Liver (tissue), 9 donors: ENCODE data around the gene JAM3. TPM values are rescaled to one million over a fixed set of nuclear protein-coding genes. Genes with fewer than 3 reads are reported as not detected.

Experiments
- DNase-seq: peaks from one replicate; pipeline ENCODE4 v3.0.0-alpha.2; 2017; ENCODE audit warnings: low spot score
- H3K27ac ChIP-seq, 2 donors: one replicate each; pipeline ENCODE4 v1.7.0; 2013; ENCODE audit warnings: inconsistent platforms in 2 of 2, low read length in 2 of 2, control low read depth in 1 of 2, low read depth in 1 of 2, mild to moderate bottlenecking in 1 of 2
- H3K27me3 ChIP-seq, 4 donors: one replicate each; pipeline versions ENCODE4 v1.6.1 to v1.7.0; 2013; ENCODE audit warnings: low read length in 3 of 4, inconsistent platforms in 1 of 4, mild to moderate bottlenecking in 1 of 4, moderate library complexity in 1 of 4; ENCODE audit not compliant: control insufficient read depth in 4 of 4, insufficient read depth in 4 of 4
- H3K36me3 ChIP-seq, 4 donors: one replicate each; pipeline versions ENCODE4 v1.6.1 to v1.7.0; 2013; ENCODE audit warnings: low read length in 3 of 4, mild to moderate bottlenecking in 3 of 4, low read depth in 1 of 4, moderate library complexity in 1 of 4; ENCODE audit not compliant: control insufficient read depth in 4 of 4, insufficient read depth in 3 of 4
- H3K4me1 ChIP-seq, 4 donors: one replicate each; pipeline versions ENCODE4 v1.6.1 to v1.7.0; 2013; ENCODE audit warnings: low read length in 3 of 4, mild to moderate bottlenecking in 3 of 4, moderate library complexity in 1 of 4; ENCODE audit not compliant: control insufficient read depth in 4 of 4, insufficient read depth in 4 of 4
- H3K4me3 ChIP-seq, 3 donors: one replicate each; pipeline versions ENCODE4 v1.6.1 to v1.7.0; 2013; ENCODE audit warnings: low read length in 3 of 3, control low read depth in 1 of 3, low read depth in 1 of 3, mild to moderate bottlenecking in 1 of 3
- H3K9ac ChIP-seq, 2 donors: one replicate each; pipeline ENCODE4 v1.7.0; 2013; ENCODE audit warnings: low read length in 2 of 2, mild to moderate bottlenecking in 2 of 2, moderate library complexity in 2 of 2, control low read depth in 1 of 2, low read depth in 1 of 2
- H3K9me3 ChIP-seq, 4 donors: one replicate each; pipeline versions ENCODE4 v1.6.1 to v1.7.0; 2013; ENCODE audit warnings: low read length in 3 of 4; ENCODE audit not compliant: control insufficient read depth in 4 of 4
- EGR1 ChIP-seq, 2 donors: IDR thresholded peaks; 2 replicates each; pipeline ENCODE4 v1.6.1; 2016 to 2018; ENCODE audit warnings: antibody characterized with exemption in 2 of 2, low read depth in 2 of 2
- FOXA1 ChIP-seq: IDR thresholded peaks from 2 replicates; pipeline ENCODE4 v1.6.1; 2016; ENCODE audit warnings: antibody characterized with exemption
- FOXA2 ChIP-seq: IDR thresholded peaks from 2 replicates; pipeline ENCODE4 v1.6.1; 2016; ENCODE audit warnings: antibody characterized with exemption
- HNF4A ChIP-seq, 2 donors: conservative IDR thresholded peaks; 2 replicates each; pipeline ENCODE4 v1.6.1; 2016; ENCODE audit warnings: antibody characterized with exemption in 2 of 2, mild to moderate bottlenecking in 2 of 2
- HNF4G ChIP-seq: IDR thresholded peaks from 2 replicates; pipeline ENCODE4 v1.6.1; 2016; ENCODE audit warnings: antibody characterized with exemption
- JUND ChIP-seq, 2 donors: IDR thresholded peaks; 2 replicates each; pipeline ENCODE4 v1.6.1; 2016; ENCODE audit warnings: antibody characterized with exemption in 2 of 2
- NR2F2 ChIP-seq: IDR thresholded peaks from 2 replicates; pipeline ENCODE4 v1.6.1; 2016; ENCODE audit warnings: antibody characterized with exemption
- RAD21 ChIP-seq, 2 donors: IDR thresholded peaks; 2 replicates each; pipeline ENCODE4 v1.6.1; 2016; ENCODE audit warnings: antibody characterized with exemption in 2 of 2, mild to moderate bottlenecking in 2 of 2
- RXRA ChIP-seq, 2 donors: IDR thresholded peaks; 2 replicates each; pipeline ENCODE4 v1.6.1; 2017 to 2018; ENCODE audit warnings: antibody characterized with exemption in 2 of 2, mild to moderate bottlenecking in 1 of 2
- SP1 ChIP-seq: IDR thresholded peaks from 2 replicates; pipeline ENCODE4 v1.6.1; 2018; ENCODE audit warnings: antibody characterized with exemption, mild to moderate bottlenecking
- TAF1 ChIP-seq: conservative IDR thresholded peaks from 2 replicates; pipeline ENCODE4 v1.6.1; 2016; ENCODE audit warnings: antibody characterized with exemption, mild to moderate bottlenecking
- YY1 ChIP-seq: IDR thresholded peaks from 2 replicates; pipeline ENCODE4 v1.6.1; 2016; ENCODE audit warnings: antibody characterized with exemption, mild to moderate bottlenecking
- WGBS: extraction: QIAGEN DNeasy Blood & Tissue Kit; methylation state at CpG from one replicate; pipeline ENCODE4 v1.1.7; 2013; 5-methylcytosine and 5-hydroxymethylcytosine counted together
- polyA plus RNA-seq, 2 donors: library from polyadenylated mRNA; stranded (reverse) in 1 of 2; unstranded in 1 of 2; fragments of 200-250 nt in 1 of 2; fragments of >200 nt in 1 of 2; fragmentation: Nextera tagmentation in 1 of 2; extraction: Ambion mirVana in 1 of 2; gene quantifications; one replicate each; pipeline versions ENCODE4 v1.2.1 to v1.2.3, GENCODE V29; 2013 to 2015
- total RNA-seq, 2 donors: library from RNA; depleted of rRNA; stranded (reverse); fragments of >200 nt; gene quantifications; one replicate each; pipeline ENCODE4 v1.2.3, GENCODE V29; 2014
- TF ChIP-seq, protein P1 (sequence below): IDR thresholded peaks from 2 replicates; pipeline ENCODE4 v1.6.1; 2016; ENCODE audit warnings: antibody characterized with exemption
- TF ChIP-seq, protein P2 (sequence below): fragments of 150-350 bp; IDR thresholded peaks from 2 replicates; pipeline ENCODE4 v1.5.1; 2017; ENCODE audit warnings: improper control_type of control experiment, low read depth, low read length; ENCODE audit not compliant: missing input control
- TF ChIP-seq, protein P3 (sequence below): IDR thresholded peaks from 2 replicates; pipeline ENCODE4 v1.6.1; 2016; ENCODE audit warnings: antibody characterized with exemption
- TF ChIP-seq, protein P4 (sequence below): IDR thresholded peaks from 2 replicates; pipeline ENCODE4 v1.6.1; 2016; ENCODE audit warnings: antibody characterized with exemption, mild to moderate bottlenecking
- TF ChIP-seq, protein P5 (sequence below): IDR thresholded peaks from 2 replicates; pipeline ENCODE4 v1.6.1; 2016; ENCODE audit warnings: antibody characterized with exemption
- donor health status: healthy.
- donor health status: healthy.
- donor health status: healthy.
- donor health status: healthy.
- donor health status: healthy.

Gene JAM3
- total and polyA plus RNA-seq, 4 donors = 1.6 to 4.3 (median 2.1) TPM

DNA sequence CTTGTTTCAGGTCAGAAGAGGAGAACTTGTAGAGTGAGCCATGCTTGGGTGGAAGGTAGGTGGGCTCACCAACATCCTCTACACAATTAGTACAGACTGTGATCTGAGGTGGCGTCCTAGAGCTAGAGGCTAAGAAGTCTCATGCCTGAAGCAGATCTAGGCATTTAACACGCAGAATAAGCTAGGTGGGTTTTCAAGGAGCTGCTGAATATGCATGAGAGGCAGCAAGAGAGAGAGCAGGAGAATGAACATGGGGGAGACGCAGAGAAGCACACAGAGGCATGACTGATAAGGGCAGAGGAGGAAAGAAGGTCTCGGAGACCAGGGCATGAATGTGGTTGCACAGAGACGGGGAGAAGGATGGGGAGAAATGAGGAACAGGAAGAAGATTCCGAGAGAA lies 36.8 kb upstream of the JAM3 start:
- no peaks in the 10 kb centered on the region for H3K9me3 ChIP-seq
- peaks cover 0 to 2% (median 0%) of the 10 kb centered on the region in 4 donors for H3K4me1 ChIP-seq
- DNase-seq = no peak
- WGBS = 64% methylated on average over 6 of the region's 6 CpGs
- no peak overlapping the region for H3K27ac ChIP-seq
- no peaks in the 10 kb centered on the region for H3K36me3 ChIP-seq
- no peaks in the 10 kb centered on the region for H3K27me3 ChIP-seq
- no peak overlapping the region for H3K9ac ChIP-seq
- H3K4me3 ChIP-seq = no peak overlapping the region
- TF ChIP-seq FOXA1 = no peak

DNA sequence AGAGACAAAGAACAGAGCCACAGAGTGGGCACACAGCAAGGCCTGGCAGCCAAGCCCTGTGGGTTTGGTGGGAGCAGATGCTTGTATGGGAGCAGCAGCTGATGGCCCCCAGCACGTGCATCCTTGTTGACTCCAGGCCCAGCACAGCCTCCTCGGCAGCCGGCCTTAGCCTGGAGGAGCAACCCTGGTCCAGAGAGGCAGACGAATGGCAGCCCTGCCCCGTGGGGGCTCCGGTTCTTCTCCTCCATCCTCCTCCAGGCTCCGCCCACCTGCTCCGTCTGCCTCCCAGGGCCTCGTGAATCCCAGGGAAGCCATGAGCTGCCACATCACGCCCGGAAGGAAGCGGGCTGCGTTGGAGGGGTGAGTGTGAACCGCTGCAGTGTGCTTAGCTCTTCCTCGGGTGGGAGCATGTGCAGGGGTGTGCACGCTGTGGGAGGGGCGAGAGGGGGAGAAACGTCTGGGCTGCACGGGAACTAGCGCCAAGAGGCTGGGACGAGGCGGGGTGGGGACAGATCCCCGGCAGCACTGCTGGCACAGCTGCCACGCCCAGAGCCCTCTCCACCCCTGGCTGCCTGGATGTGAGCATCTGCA lies 36.3 kb upstream of the JAM3 start:
- Histone ChIP-seq H3K27me3 (no peaks in the 10 kb centered on the region), H3K4me3 (no peak overlapping the region), H3K9me3 (no peaks in the 10 kb centered on the region), H3K27ac (no peak overlapping the region), H3K4me1 (peaks cover under 1 to 4% (median 3%) of the 10 kb centered on the region in 4 donors), H3K36me3 (no peaks in the 10 kb centered on the region), H3K9ac (no peak overlapping the region)
- TF ChIP-seq RAD21 (IDR thresholded peaks at IDR 0.05) = no peak
- no peak for TF ChIP-seq FOXA1
- TF ChIP-seq RXRA (IDR thresholded peaks at IDR 0.05) = no peak
- DNase-seq = no peak
- WGBS = 50% methylated on average over 24 of the region's 24 CpGs

DNA sequence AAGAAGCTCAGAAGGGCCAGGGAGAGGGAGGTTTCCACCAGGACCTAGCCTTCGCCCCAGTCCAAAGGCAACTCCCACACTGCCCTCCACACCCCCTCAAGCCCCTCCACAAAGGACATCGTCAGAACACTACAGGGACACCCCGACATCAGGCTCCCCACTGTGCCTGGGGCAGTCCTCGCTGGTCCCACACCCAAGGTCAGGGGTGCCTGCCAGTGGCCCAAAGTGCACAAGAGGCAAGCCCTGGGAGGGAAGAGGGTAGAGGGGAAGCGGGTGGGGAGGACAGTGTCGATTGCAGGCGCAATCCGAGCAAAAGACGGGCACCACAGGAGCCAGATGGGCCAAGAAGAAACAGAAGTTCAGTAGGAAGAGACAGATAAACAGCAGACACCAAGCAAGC lies 35.6 kb upstream of the JAM3 start:
- Histone ChIP-seq H3K27ac (no peak overlapping the region), H3K4me1 (peaks cover 2 to 7% (median 5%) of the 10 kb centered on the region in 4 donors), H3K4me3 (no peak overlapping the region), H3K9ac (no peak overlapping the region), H3K27me3 (no peaks in the 10 kb centered on the region), H3K9me3 (no peaks in the 10 kb centered on the region), H3K36me3 (no peaks in the 10 kb centered on the region)
- 75% methylated on average over 9 of the region's 9 CpGs for WGBS
- no peak for TF ChIP-seq SP1
- no peak for TF ChIP-seq HNF4G
- TF ChIP-seq JUND (IDR thresholded peaks at IDR 0.05) = no peak
- TF ChIP-seq, protein P1, sequence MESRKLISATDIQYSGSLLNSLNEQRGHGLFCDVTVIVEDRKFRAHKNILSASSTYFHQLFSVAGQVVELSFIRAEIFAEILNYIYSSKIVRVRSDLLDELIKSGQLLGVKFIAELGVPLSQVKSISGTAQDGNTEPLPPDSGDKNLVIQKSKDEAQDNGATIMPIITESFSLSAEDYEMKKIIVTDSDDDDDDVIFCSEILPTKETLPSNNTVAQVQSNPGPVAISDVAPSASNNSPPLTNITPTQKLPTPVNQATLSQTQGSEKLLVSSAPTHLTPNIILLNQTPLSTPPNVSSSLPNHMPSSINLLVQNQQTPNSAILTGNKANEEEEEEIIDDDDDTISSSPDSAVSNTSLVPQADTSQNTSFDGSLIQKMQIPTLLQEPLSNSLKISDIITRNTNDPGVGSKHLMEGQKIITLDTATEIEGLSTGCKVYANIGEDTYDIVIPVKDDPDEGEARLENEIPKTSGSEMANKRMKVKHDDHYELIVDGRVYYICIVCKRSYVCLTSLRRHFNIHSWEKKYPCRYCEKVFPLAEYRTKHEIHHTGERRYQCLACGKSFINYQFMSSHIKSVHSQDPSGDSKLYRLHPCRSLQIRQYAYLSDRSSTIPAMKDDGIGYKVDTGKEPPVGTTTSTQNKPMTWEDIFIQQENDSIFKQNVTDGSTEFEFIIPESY = no peak
- TF ChIP-seq RAD21 (IDR thresholded peaks at IDR 0.05) = no peak
- TF ChIP-seq FOXA2 = no peak
- TF ChIP-seq, protein P2, sequence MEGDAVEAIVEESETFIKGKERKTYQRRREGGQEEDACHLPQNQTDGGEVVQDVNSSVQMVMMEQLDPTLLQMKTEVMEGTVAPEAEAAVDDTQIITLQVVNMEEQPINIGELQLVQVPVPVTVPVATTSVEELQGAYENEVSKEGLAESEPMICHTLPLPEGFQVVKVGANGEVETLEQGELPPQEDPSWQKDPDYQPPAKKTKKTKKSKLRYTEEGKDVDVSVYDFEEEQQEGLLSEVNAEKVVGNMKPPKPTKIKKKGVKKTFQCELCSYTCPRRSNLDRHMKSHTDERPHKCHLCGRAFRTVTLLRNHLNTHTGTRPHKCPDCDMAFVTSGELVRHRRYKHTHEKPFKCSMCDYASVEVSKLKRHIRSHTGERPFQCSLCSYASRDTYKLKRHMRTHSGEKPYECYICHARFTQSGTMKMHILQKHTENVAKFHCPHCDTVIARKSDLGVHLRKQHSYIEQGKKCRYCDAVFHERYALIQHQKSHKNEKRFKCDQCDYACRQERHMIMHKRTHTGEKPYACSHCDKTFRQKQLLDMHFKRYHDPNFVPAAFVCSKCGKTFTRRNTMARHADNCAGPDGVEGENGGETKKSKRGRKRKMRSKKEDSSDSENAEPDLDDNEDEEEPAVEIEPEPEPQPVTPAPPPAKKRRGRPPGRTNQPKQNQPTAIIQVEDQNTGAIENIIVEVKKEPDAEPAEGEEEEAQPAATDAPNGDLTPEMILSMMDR = no peak
- TF ChIP-seq, protein P3, sequence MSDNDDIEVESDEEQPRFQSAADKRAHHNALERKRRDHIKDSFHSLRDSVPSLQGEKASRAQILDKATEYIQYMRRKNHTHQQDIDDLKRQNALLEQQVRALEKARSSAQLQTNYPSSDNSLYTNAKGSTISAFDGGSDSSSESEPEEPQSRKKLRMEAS = no peak
- no peak for TF ChIP-seq YY1
- TF ChIP-seq, protein P4, sequence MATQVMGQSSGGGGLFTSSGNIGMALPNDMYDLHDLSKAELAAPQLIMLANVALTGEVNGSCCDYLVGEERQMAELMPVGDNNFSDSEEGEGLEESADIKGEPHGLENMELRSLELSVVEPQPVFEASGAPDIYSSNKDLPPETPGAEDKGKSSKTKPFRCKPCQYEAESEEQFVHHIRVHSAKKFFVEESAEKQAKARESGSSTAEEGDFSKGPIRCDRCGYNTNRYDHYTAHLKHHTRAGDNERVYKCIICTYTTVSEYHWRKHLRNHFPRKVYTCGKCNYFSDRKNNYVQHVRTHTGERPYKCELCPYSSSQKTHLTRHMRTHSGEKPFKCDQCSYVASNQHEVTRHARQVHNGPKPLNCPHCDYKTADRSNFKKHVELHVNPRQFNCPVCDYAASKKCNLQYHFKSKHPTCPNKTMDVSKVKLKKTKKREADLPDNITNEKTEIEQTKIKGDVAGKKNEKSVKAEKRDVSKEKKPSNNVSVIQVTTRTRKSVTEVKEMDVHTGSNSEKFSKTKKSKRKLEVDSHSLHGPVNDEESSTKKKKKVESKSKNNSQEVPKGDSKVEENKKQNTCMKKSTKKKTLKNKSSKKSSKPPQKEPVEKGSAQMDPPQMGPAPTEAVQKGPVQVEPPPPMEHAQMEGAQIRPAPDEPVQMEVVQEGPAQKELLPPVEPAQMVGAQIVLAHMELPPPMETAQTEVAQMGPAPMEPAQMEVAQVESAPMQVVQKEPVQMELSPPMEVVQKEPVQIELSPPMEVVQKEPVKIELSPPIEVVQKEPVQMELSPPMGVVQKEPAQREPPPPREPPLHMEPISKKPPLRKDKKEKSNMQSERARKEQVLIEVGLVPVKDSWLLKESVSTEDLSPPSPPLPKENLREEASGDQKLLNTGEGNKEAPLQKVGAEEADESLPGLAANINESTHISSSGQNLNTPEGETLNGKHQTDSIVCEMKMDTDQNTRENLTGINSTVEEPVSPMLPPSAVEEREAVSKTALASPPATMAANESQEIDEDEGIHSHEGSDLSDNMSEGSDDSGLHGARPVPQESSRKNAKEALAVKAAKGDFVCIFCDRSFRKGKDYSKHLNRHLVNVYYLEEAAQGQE = no peak
- no peak for TF ChIP-seq NR2F2
- TF ChIP-seq, protein P5, sequence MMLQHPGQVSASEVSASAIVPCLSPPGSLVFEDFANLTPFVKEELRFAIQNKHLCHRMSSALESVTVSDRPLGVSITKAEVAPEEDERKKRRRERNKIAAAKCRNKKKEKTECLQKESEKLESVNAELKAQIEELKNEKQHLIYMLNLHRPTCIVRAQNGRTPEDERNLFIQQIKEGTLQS = no peak
- TF ChIP-seq EGR1 (IDR thresholded peaks at IDR 0.05; ENCODE audit: low read depth in 2 of 2) = no peak
- TF ChIP-seq HNF4A (conservative IDR thresholded peaks at IDR 0.05) = no peak
- TF ChIP-seq TAF1 = no peak
- TF ChIP-seq FOXA1 = no peak
- DNase-seq = no peak
